Neural cell (in vitro differentiated cells): Measurements from ENCODE around the gene SCN4B.

Experiments used
- CTCF ChIP-seq: fragments of 450-650 bp; IDR thresholded peaks from 2 replicates; pipeline ENCODE4 v1.5.1; 2014; ENCODE audit warnings: antibody characterized with exemption, mild to moderate bottlenecking, moderate library complexity; ENCODE audit not compliant: poor library complexity, severe bottlenecking
- EZH2 ChIP-seq: fragments of 200-600, 300-800 bp; shearing (Covaris generic), sonication (generic); IDR thresholded peaks from 2 replicates; pipeline ENCODE4 v1.6.1; 2014; ENCODE audit warnings: antibody characterized with exemption, low read length, borderline replicate concordance, mild to moderate bottlenecking; ENCODE audit not compliant: insufficient read depth, poor library complexity, severe bottlenecking
- POLR2AphosphoS5 ChIP-seq: IDR thresholded peaks from 2 replicates; pipeline ENCODE4 v1.6.1; 2012
- RAD21 ChIP-seq: fragments of 450-650 bp; conservative IDR thresholded peaks from 2 replicates; pipeline ENCODE4 v1.6.1; 2014; ENCODE audit warnings: antibody characterized with exemption, mild to moderate bottlenecking, moderate library complexity

- no peak for TF ChIP-seq CTCF
- TF ChIP-seq POLR2AphosphoS5 = no peak
- TF ChIP-seq EZH2 = no peak
- TF ChIP-seq RAD21 = no peak
Observed at GRCh38 chr11:118157186-118157895, 4.7 kb upstream of the SCN4B start.
